DOHH2 (cell line): ENCODE data around the gene RBBP8NL.

Source experiments
- EZH2phosphoT487 ChIP-seq: fragments of 200-600 bp; sonication (generic); IDR thresholded peaks from 2 replicates; pipeline ENCODE4 v1.6.1; 2017; ENCODE audit warnings: borderline replicate concordance, mild to moderate bottlenecking, antibody characterized with exemption, low read length, moderate library complexity, mixed read lengths
- TF ChIP-seq, protein P1 (sequence below): fragments of 200-600 bp; sonication (generic); IDR thresholded peaks from one replicate; pipeline ENCODE4 v1.5.1; 2014; ENCODE audit warnings: antibody characterized with exemption, mild to moderate bottlenecking, low read depth, low read length; ENCODE audit not compliant: poor library complexity, severe bottlenecking

- TF ChIP-seq, protein P1, sequence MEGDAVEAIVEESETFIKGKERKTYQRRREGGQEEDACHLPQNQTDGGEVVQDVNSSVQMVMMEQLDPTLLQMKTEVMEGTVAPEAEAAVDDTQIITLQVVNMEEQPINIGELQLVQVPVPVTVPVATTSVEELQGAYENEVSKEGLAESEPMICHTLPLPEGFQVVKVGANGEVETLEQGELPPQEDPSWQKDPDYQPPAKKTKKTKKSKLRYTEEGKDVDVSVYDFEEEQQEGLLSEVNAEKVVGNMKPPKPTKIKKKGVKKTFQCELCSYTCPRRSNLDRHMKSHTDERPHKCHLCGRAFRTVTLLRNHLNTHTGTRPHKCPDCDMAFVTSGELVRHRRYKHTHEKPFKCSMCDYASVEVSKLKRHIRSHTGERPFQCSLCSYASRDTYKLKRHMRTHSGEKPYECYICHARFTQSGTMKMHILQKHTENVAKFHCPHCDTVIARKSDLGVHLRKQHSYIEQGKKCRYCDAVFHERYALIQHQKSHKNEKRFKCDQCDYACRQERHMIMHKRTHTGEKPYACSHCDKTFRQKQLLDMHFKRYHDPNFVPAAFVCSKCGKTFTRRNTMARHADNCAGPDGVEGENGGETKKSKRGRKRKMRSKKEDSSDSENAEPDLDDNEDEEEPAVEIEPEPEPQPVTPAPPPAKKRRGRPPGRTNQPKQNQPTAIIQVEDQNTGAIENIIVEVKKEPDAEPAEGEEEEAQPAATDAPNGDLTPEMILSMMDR = no peak
- TF ChIP-seq EZH2phosphoT487 = no peak
These were observed 10.4 kb downstream of the RBBP8NL start for GRCh38 chr20:62416651-62417637.
